ENCODE results near the gene SPG21. TPM values are rescaled to one million over a fixed set of nuclear protein-coding genes. Genes with fewer than 3 reads are reported as not detected.

The SPG21 gene
- total and polyA plus RNA-seq, 5 experiments from 2014 or later: 55.2 to 129 (median 117) TPM

- DNase-seq: no peak
- POLR2A ChIA-PET: no interaction called here
- Mint-ChIP-seq H3K27ac (peak overlapping the region in 4 of 10 donors; percentile 4 to 36 (median 15)), H3K36me3 (peaks cover 0 to 13% (median 0%) of the 10 kb centered on the region in 3 donors), H3K4me1 (peaks cover 15 to 58% (median 53%) of the 10 kb centered on the region in 4 donors), H3K27me3 (no peaks in the 10 kb centered on the region), H3K4me3 (peak overlapping the region in 6 of 10 donors; percentile 10 to 45 (median 29)), H3K9me3 (no peaks in the 10 kb centered on the region)
- ATAC-seq: no peak
Observed at GRCh38 chr15:64987136-64987535, 2.6 kb downstream of the SPG21 start.

- H3K27me3 Mint-ChIP-seq: no peaks in the 10 kb centered on the region
- DNase-seq (no peak), ATAC-seq (no peak)
- POLR2A ChIA-PET: interaction anchor here (1.2 kb wide), 1 partner anchor 822 kb away, joined by 3 read pairs; no protein-coding TSS in a partner anchor
- no peaks in the 10 kb centered on the region for H3K9me3 Mint-ChIP-seq
- H3K4me1 Mint-ChIP-seq: peaks cover 15 to 55% (median 49%) of the 10 kb centered on the region in 4 donors
- peaks cover 0 to 24% (median 0%) of the 10 kb centered on the region in 3 donors for H3K36me3 Mint-ChIP-seq
- peak overlapping the region in 7 of 10 donors; percentile 9 to 70 (median 62) for H3K27ac Mint-ChIP-seq
- peak overlapping the region in 1 of 10 donors; percentile 20 for H3K4me3 Mint-ChIP-seq
Observed at GRCh38 chr15:64985366-64986033, 4.2 kb downstream of the SPG21 start.

GRCh38 chr15:64982472-64982871, 7.2 kb downstream of the SPG21 start:
- ATAC-seq (no peak), DNase-seq (no peak)
- no peaks in the 10 kb centered on the region for H3K9me3 Mint-ChIP-seq
- POLR2A ChIA-PET: no interaction called here
- peaks cover 5 to 34% (median 25%) of the 10 kb centered on the region in 4 donors for H3K4me1 Mint-ChIP-seq
- peaks cover 0 to 47% (median 13%) of the 10 kb centered on the region in 3 donors for H3K36me3 Mint-ChIP-seq
- no peaks in the 10 kb centered on the region for H3K27me3 Mint-ChIP-seq
- no peak overlapping the region for H3K4me3 Mint-ChIP-seq
- H3K27ac Mint-ChIP-seq: peak overlapping the region in 3 of 10 donors; percentile 8 to 49 (median 14)

- POLR2A ChIA-PET: no interaction called here
- Mint-ChIP-seq H3K4me1 (peaks cover 4 to 29% (median 20%) of the 10 kb centered on the region in 4 donors), H3K4me3 (no peak overlapping the region), H3K9me3 (no peaks in the 10 kb centered on the region), H3K27ac (peak overlapping the region in 1 of 10 donors; percentile 14), H3K36me3 (peaks cover 0 to 53% (median 15%) of the 10 kb centered on the region in 3 donors), H3K27me3 (no peaks in the 10 kb centered on the region)
- no peak for DNase-seq
- no peak for ATAC-seq
Observed at GRCh38 chr15:64981812-64982431, 7.8 kb downstream of the SPG21 start.

GRCh38 chr15:64979252-64979710, 10.4 kb downstream of the SPG21 start:
- peak overlapping the region in 3 of 10 donors; percentile 2 to 73 (median 2) for H3K27ac Mint-ChIP-seq
- H3K36me3 Mint-ChIP-seq: peaks cover 0 to 70% (median 21%) of the 10 kb centered on the region in 3 donors
- POLR2A ChIA-PET: interaction anchor here (0.6 kb wide), 1 partner anchor 11 kb away, joined by 3 read pairs; the partner anchor contains the start of gene SPG21

GRCh38 chr15:64975390-64975789, 14.3 kb downstream of the SPG21 start:
- peaks cover 0 to 77% (median 29%) of the 10 kb centered on the region in 3 donors for H3K36me3 Mint-ChIP-seq

More at GRCh38 chr15:64979252-64979710, 10.4 kb downstream of the SPG21 start:
- Mint-ChIP-seq H3K4me1 (peaks cover 0 to 11% (median 4%) of the 10 kb centered on the region in 4 donors), H3K9me3 (no peaks in the 10 kb centered on the region), H3K27me3 (no peaks in the 10 kb centered on the region), H3K4me3 (no peak overlapping the region)
- DNase-seq (no peak), ATAC-seq (no peak)

GRCh38 chr15:64970698-64971097, 19.0 kb downstream of the SPG21 start:
- ATAC-seq (no peak), DNase-seq (no peak)
- Mint-ChIP-seq H3K36me3 (peaks cover 0 to 73% (median 19%) of the 10 kb centered on the region in 3 donors), H3K27ac (no peak overlapping the region), H3K9me3 (no peaks in the 10 kb centered on the region), H3K27me3 (no peaks in the 10 kb centered on the region), H3K4me3 (no peak overlapping the region), H3K4me1 (no peaks in the 10 kb centered on the region)
- POLR2A ChIA-PET: no interaction called here

More at GRCh38 chr15:64975390-64975789, 14.3 kb downstream of the SPG21 start:
- Mint-ChIP-seq H3K4me3 (no peak overlapping the region), H3K27ac (no peak overlapping the region), H3K9me3 (no peaks in the 10 kb centered on the region), H3K27me3 (no peaks in the 10 kb centered on the region), H3K4me1 (peaks cover 0 to 2% (median 0%) of the 10 kb centered on the region in 4 donors)
- ATAC-seq: no peak
- DNase-seq: no peak
- POLR2A ChIA-PET: interaction anchor here (0.6 to 0.7 kb wide), 2 partner anchors 13 to 807 kb away, joined by 3 to 4 read pairs; no protein-coding TSS in a partner anchor

GRCh38 chr15:64969401-64969800, 20.3 kb downstream of the SPG21 start:
- Mint-ChIP-seq H3K4me1 (no peaks in the 10 kb centered on the region), H3K27me3 (no peaks in the 10 kb centered on the region), H3K9me3 (no peaks in the 10 kb centered on the region), H3K4me3 (no peak overlapping the region), H3K36me3 (peaks cover under 1 to 75% (median 27%) of the 10 kb centered on the region in 3 donors), H3K27ac (no peak overlapping the region)
- DNase-seq (no peak), ATAC-seq (no peak)
- POLR2A ChIA-PET: interaction anchor here (0.8 kb wide), 1 partner anchor 740 kb away, joined by 3 read pairs; no protein-coding TSS in a partner anchor

GRCh38 chr15:64961013-64961412, 28.7 kb downstream of the SPG21 start:
- POLR2A ChIA-PET: no interaction called here
- Mint-ChIP-seq H3K36me3 (peaks cover 12 to 91% (median 42%) of the 10 kb centered on the region in 3 donors), H3K4me1 (no peaks in the 10 kb centered on the region), H3K4me3 (no peak overlapping the region), H3K9me3 (no peaks in the 10 kb centered on the region), H3K27ac (peak overlapping the region in 2 of 10 donors; percentile 41 to 72), H3K27me3 (no peaks in the 10 kb centered on the region)
- ATAC-seq (no peak), DNase-seq (no peak)

- POLR2A ChIA-PET: no interaction called here
- H3K27me3 Mint-ChIP-seq: no peaks in the 10 kb centered on the region
- no peak overlapping the region for H3K27ac Mint-ChIP-seq
- no peak for ATAC-seq
- no peaks in the 10 kb centered on the region for H3K9me3 Mint-ChIP-seq
- H3K4me1 Mint-ChIP-seq: peaks cover 0 to under 1% (median 0%) of the 10 kb centered on the region in 4 donors
- no peak for DNase-seq
- peak overlapping the region in 1 of 10 donors; percentile 63 for H3K4me3 Mint-ChIP-seq
- peaks cover 12 to 89% (median 43%) of the 10 kb centered on the region in 3 donors for H3K36me3 Mint-ChIP-seq
Observed at GRCh38 chr15:64960153-64960552, 29.6 kb downstream of the SPG21 start.

GRCh38 chr15:64959128-64959527, 30.6 kb downstream of the SPG21 start:
- Mint-ChIP-seq H3K9me3 (peaks cover 0 to 9% (median 0%) of the 10 kb centered on the region in 9 donors), H3K27ac (no peak overlapping the region), H3K27me3 (no peaks in the 10 kb centered on the region), H3K4me1 (peaks cover 2 to 10% (median 9%) of the 10 kb centered on the region in 4 donors), H3K4me3 (no peak overlapping the region), H3K36me3 (peaks cover 9 to 78% (median 34%) of the 10 kb centered on the region in 3 donors)
- POLR2A ChIA-PET: no interaction called here
- ATAC-seq: no peak
- no peak for DNase-seq

- H3K27me3 Mint-ChIP-seq: no peaks in the 10 kb centered on the region
- DNase-seq (no peak), ATAC-seq (no peak)
- peak overlapping the region in 1 of 10 donors; percentile 27 for H3K4me3 Mint-ChIP-seq
- POLR2A ChIA-PET: no interaction called here
- H3K27ac Mint-ChIP-seq: peak overlapping the region in 8 of 10 donors; percentile 56 to 99 (median 81)
- H3K36me3 Mint-ChIP-seq: peaks cover 0 to 31% (median 6%) of the 10 kb centered on the region in 3 donors
- H3K9me3 Mint-ChIP-seq: peaks cover 0 to 20% (median 0%) of the 10 kb centered on the region in 9 donors
- H3K4me1 Mint-ChIP-seq: peaks cover 16 to 40% (median 34%) of the 10 kb centered on the region in 4 donors
Observed at GRCh38 chr15:64954395-64954794, 35.3 kb downstream of the SPG21 start.

Data from naive thymus-derived CD8-positive, alpha-beta T cell (primary cell).